ENCODE measurements around the gene SOX14. TPM values are rescaled to one million over a fixed set of nuclear protein-coding genes. Genes with fewer than 3 reads are reported as not detected.

The SOX14 gene
- total and polyA plus RNA-seq, 2 donors (not counting 1 experiment from before 2014, with no cell fraction given): not detected

DNA sequence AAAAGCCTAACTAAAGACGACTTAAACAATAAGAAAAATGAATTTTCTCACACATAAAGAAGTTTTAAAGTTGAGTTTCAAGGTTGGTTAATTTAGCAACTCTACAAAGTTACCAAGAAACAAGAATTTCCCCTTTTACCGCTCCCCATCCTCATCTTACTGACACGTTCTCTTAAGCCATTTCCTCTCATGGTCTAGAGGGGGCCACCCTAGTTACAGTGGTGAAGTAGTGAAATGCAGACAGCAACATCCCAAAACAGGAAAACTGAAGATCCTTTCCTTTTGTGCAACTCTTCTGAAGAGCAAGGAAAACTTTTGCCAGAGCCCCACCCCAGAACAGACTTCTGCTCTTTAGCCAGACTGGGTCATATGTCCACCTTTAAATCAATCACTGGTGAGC is 17.3 kb upstream of the SOX14 start:
- Histone ChIP-seq H3K4me2 (ENCODE audit: extremely low read depth, insufficient read depth, low read length) (no peak overlapping the region), H2AFZ (ENCODE audit: low read length) (no peak overlapping the region), H3K27ac (ENCODE audit: insufficient read depth, low read length) (no peak overlapping the region), H3K4me3 (replicated peaks in 1 of 4; ENCODE audit: control extremely low read depth in 1 of 4, insufficient read depth in 1 of 4, low read depth in 3 of 4, low read length in 4 of 4) (no peak overlapping the region), H3K79me2 (ENCODE audit: control insufficient read depth, insufficient read depth, low read length) (no peaks in the 10 kb centered on the region), H4K20me1 (ENCODE audit: control insufficient read depth, extremely low read depth, insufficient read depth, low read length) (no peaks in the 10 kb centered on the region), H3K4me1 (ENCODE audit: control insufficient read depth, extremely low read depth, insufficient read depth, low read length) (no peaks in the 10 kb centered on the region), H3K9ac (ENCODE audit: insufficient read depth, low read length) (no peak overlapping the region), H3K27me3 (ENCODE audit: control insufficient read depth, insufficient read depth, low read length) (no peaks in the 10 kb centered on the region), H3K36me3 (ENCODE audit: control insufficient read depth, insufficient read depth, low read length) (no peaks in the 10 kb centered on the region), H3K9me3 (ENCODE audit: control insufficient read depth, insufficient read depth, low read depth, low read length) (no peaks in the 10 kb centered on the region)
- DNase-seq (ENCODE audit: low read depth in 2 of 2): no peak
- TF ChIP-seq EZH2 (IDR thresholded peaks at IDR 0.05; ENCODE audit: low read length, missing control alignments): no peak
- TF ChIP-seq, protein P1, sequence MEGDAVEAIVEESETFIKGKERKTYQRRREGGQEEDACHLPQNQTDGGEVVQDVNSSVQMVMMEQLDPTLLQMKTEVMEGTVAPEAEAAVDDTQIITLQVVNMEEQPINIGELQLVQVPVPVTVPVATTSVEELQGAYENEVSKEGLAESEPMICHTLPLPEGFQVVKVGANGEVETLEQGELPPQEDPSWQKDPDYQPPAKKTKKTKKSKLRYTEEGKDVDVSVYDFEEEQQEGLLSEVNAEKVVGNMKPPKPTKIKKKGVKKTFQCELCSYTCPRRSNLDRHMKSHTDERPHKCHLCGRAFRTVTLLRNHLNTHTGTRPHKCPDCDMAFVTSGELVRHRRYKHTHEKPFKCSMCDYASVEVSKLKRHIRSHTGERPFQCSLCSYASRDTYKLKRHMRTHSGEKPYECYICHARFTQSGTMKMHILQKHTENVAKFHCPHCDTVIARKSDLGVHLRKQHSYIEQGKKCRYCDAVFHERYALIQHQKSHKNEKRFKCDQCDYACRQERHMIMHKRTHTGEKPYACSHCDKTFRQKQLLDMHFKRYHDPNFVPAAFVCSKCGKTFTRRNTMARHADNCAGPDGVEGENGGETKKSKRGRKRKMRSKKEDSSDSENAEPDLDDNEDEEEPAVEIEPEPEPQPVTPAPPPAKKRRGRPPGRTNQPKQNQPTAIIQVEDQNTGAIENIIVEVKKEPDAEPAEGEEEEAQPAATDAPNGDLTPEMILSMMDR (conservative IDR thresholded peaks at IDR 0.05 in 1 of 2, IDR thresholded peaks at IDR 0.05 in 1 of 2; ENCODE audit: low read depth in 1 of 2, low read length in 2 of 2): no peak

DNA sequence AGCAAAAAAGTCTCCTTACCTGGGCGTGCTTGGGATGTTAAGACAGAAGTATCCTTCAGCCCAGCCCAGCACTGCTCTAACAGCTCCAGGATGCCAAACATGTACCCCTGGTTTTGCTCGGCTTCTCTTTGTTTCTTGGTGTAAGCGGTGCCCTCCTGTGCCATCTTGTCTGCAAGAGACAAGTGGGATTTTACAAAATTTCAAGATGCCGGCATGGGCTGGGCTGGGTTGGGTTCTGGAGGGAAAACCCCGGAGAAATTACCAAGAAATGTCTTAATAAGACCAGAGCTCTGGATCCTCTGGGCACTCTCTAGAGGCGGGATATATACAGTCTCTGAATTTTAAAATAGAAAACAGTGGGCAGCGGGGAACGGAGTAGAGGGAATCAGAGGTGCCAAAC is 4.6 kb upstream of the SOX14 start:
- H3K9ac ChIP-seq (ENCODE audit: insufficient read depth, low read length): no peak overlapping the region
- H3K36me3 ChIP-seq (ENCODE audit: control insufficient read depth, insufficient read depth, low read length): no peaks in the 10 kb centered on the region
- H3K4me3 ChIP-seq (replicated peaks in 1 of 4; ENCODE audit: control extremely low read depth in 1 of 4, insufficient read depth in 1 of 4, low read depth in 3 of 4, low read length in 4 of 4): no peak overlapping the region
- no peaks in the 10 kb centered on the region for H3K4me1 ChIP-seq (ENCODE audit: control insufficient read depth, extremely low read depth, insufficient read depth, low read length)
- peaks cover 23% of the 10 kb centered on the region for H3K27me3 ChIP-seq (ENCODE audit: control insufficient read depth, insufficient read depth, low read length)
- H4K20me1 ChIP-seq (ENCODE audit: control insufficient read depth, extremely low read depth, insufficient read depth, low read length): no peaks in the 10 kb centered on the region
- H3K27ac ChIP-seq (ENCODE audit: insufficient read depth, low read length): no peak overlapping the region
- TF ChIP-seq, protein P1 (conservative IDR thresholded peaks at IDR 0.05 in 1 of 2, IDR thresholded peaks at IDR 0.05 in 1 of 2; ENCODE audit: low read depth in 1 of 2, low read length in 2 of 2): no peak
- no peak for TF ChIP-seq EZH2 (IDR thresholded peaks at IDR 0.05; ENCODE audit: low read length, missing control alignments)
- no peaks in the 10 kb centered on the region for H3K79me2 ChIP-seq (ENCODE audit: control insufficient read depth, insufficient read depth, low read length)
- no peak overlapping the region for H2AFZ ChIP-seq (ENCODE audit: low read length)
- no peak overlapping the region for H3K4me2 ChIP-seq (ENCODE audit: extremely low read depth, insufficient read depth, low read length)
- no peak for DNase-seq (ENCODE audit: low read depth in 2 of 2)
- no peaks in the 10 kb centered on the region for H3K9me3 ChIP-seq (ENCODE audit: control insufficient read depth, insufficient read depth, low read depth, low read length)

DNA sequence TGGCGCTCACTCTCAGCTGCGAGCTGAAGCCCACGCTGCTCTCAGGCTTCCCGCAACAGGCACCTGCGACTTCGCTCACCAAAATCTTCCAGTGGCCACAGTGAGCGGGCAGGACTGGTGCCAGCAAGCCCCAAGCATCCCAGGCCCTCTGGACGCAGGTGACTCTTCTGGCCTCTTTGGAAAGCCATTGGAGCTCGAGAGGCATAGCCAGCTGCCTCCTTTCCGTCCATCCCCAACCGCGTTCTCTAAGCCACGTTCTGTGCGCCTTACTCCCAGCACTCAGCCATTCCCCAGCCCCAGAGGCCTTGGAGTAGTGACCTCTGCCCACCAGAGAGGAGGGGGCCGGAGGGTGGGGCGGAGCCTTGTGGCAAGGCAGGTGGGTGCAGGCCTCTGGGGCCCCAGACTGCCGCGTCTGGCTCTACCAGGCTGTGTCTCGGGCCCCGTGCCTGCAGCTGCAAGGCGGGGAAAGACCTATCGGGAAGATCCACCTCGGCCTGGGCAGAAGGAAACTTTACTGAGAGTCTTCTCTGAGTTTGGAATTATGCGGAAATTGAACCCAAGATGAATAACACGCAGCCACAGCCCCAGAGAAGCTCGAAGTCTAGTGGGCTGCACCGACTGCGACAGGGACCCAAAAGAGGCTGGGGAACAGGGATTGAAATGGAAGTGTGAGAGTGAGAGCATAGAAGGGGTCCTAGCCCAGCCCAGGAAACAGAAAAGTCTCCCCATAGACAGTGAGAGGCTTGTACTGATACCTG is 3.6 kb upstream of the SOX14 start:
- H4K20me1 ChIP-seq (ENCODE audit: control insufficient read depth, extremely low read depth, insufficient read depth, low read length): no peaks in the 10 kb centered on the region
- no peak for DNase-seq (ENCODE audit: low read depth in 2 of 2)
- no peak overlapping the region for H3K9ac ChIP-seq (ENCODE audit: insufficient read depth, low read length)
- TF ChIP-seq EZH2 (IDR thresholded peaks at IDR 0.05; ENCODE audit: low read length, missing control alignments): no peak
- TF ChIP-seq, protein P1 (conservative IDR thresholded peaks at IDR 0.05 in 1 of 2, IDR thresholded peaks at IDR 0.05 in 1 of 2; ENCODE audit: low read depth in 1 of 2, low read length in 2 of 2): no peak
- H3K4me3 ChIP-seq (replicated peaks in 1 of 4; ENCODE audit: control extremely low read depth in 1 of 4, insufficient read depth in 1 of 4, low read depth in 3 of 4, low read length in 4 of 4): no peak overlapping the region
- H2AFZ ChIP-seq (ENCODE audit: low read length): no peak overlapping the region
- H3K9me3 ChIP-seq (ENCODE audit: control insufficient read depth, insufficient read depth, low read depth, low read length): no peaks in the 10 kb centered on the region
- H3K36me3 ChIP-seq (ENCODE audit: control insufficient read depth, insufficient read depth, low read length): no peaks in the 10 kb centered on the region
- H3K4me1 ChIP-seq (ENCODE audit: control insufficient read depth, extremely low read depth, insufficient read depth, low read length): no peaks in the 10 kb centered on the region
- peaks cover 33% of the 10 kb centered on the region for H3K27me3 ChIP-seq (ENCODE audit: control insufficient read depth, insufficient read depth, low read length)
- no peaks in the 10 kb centered on the region for H3K79me2 ChIP-seq (ENCODE audit: control insufficient read depth, insufficient read depth, low read length)
- no peak overlapping the region for H3K27ac ChIP-seq (ENCODE audit: insufficient read depth, low read length)
- H3K4me2 ChIP-seq (ENCODE audit: extremely low read depth, insufficient read depth, low read length): no peak overlapping the region
